Right lobe of liver (tissue), 6 donors: ENCODE measurements around the gene TEX52. TPM values are rescaled to one million over a fixed set of nuclear protein-coding genes. Genes with fewer than 3 reads are reported as not detected.

Experiments used
- ATAC-seq, 4 donors: fragments of 200-7000 bp; cut with Tn5 transposase; one replicate each; pipeline ENCODE4 v1.9.1; 2020; ENCODE audit warnings: mild to moderate bottlenecking in 4 of 4, moderate library complexity in 4 of 4
- DNase-seq, 3 donors: peaks; one replicate each; pipeline ENCODE4 v3.0.0-alpha.2; 2020
- H3K27ac ChIP-seq, 3 donors: fragments of 200-600 bp; one replicate each; pipeline ENCODE4 v1.8.0; 2022
- H3K27me3 ChIP-seq, 2 donors: fragments of 200-600 bp; one replicate each; pipeline ENCODE4 v1.8.0; 2022
- H3K36me3 ChIP-seq, 4 donors: fragments of 200-600 bp; sonication (generic) in 1 of 4; one replicate each; pipeline versions ENCODE4 v1.5.1 to v1.8.0; 2017 to 2022; ENCODE audit warnings: control low read depth in 1 of 4
- H3K4me1 ChIP-seq, 4 donors: fragments of 200-600 bp; sonication (generic) in 1 of 4; one replicate each; pipeline versions ENCODE4 v1.5.1 to v1.8.0; 2017 to 2022; ENCODE audit warnings: control low read depth in 1 of 4
- H3K4me3 ChIP-seq, 3 donors: fragments of 200-600 bp; one replicate each; pipeline ENCODE4 v1.8.0; 2022
- H3K9me3 ChIP-seq, 4 donors: fragments of 200-600 bp; sonication (generic) in 1 of 4; one replicate each; pipeline versions ENCODE4 v1.5.1 to v1.8.0; 2017 to 2022; ENCODE audit warnings: control low read depth in 1 of 4
- CTCF ChIP-seq, 4 donors: fragments of 200-600 bp in 3 of 4; fragments of 450-650 bp in 1 of 4; IDR thresholded peaks; one replicate each; pipeline versions ENCODE4 v1.5.1 to v1.8.0; 2016 to 2022; ENCODE audit warnings: antibody characterized with exemption in 4 of 4, mild to moderate bottlenecking in 2 of 4
- POLR2A ChIP-seq: fragments of 450-650 bp; IDR thresholded peaks from one replicate; pipeline ENCODE4 v1.6.1; 2017; ENCODE audit warnings: antibody characterized with exemption, mild to moderate bottlenecking
- WGBS: methylation state at CpG from one replicate; pipeline ENCODE4 v1.1.6; 2018; ENCODE audit warnings: low coverage, low lambda C conversion rate; ENCODE audit not compliant: insufficient coverage; ENCODE audit errors: missing lambda C conversion rate; 5-methylcytosine and 5-hydroxymethylcytosine counted together
- intact Hi-C, 2 donors: fragments of 100-400 bp; cut with DNase I; formaldehyde crosslinking; loops; one replicate each; pipeline versions ENCODE4 v1.11.2 to v1.14.1; 2022
- total RNA-seq, 6 experiments: library from RNA; depleted of rRNA in 2 of 6; stranded (reverse); fragments of >200 nt in 2 of 6; fragmentation: NEBNext Ultra II Directional in 3 of 6; extraction: Animal tissue kit (Norgen Biotek cat#: 25700) in 3 of 6; gene quantifications; one replicate each; pipeline versions ENCODE4 v1.1.0 to v1.2.4, GENCODE V29; 2016 to 2023
- donor health status: DM: no; HTN: yes; CAD: no.
- donor health status: DM: no; HTN: no; CAD: no.
- donor health status: DM: no; HTN: no; CAD: no.
- donor health status: DM: no; HTN: yes; CAD: no.
- donor health status: DM: no; HTN: yes; CAD: no.

The TEX52 gene
- total RNA-seq, 6 experiments from 2014 or later: not detected

DNA sequence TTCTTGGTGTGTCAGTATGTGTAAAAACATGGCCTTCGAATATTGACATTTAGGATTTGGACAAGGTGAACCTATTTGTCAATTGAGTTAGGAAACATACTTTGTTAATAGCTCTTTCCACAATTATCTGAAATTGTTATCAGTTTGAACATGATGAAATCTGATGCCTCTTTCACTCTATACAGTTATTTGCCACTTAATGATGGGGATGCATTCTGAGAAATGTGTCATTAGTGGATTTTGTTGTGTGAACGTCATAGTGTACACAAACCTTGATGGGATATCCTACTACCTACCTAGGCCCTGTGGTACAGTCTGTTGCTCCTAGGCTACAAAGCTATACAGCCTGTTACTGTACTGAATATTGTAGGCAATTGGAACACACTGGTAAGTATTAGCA is 38.7 kb upstream of the TEX52 start:
- intact Hi-C loops: no loop called here
- Histone ChIP-seq H3K4me3 (no peak overlapping the region), H3K27me3 (no peaks in the 10 kb centered on the region), H3K9me3 (no peaks in the 10 kb centered on the region), H3K4me1 (no peaks in the 10 kb centered on the region), H3K27ac (no peak overlapping the region), H3K36me3 (no peaks in the 10 kb centered on the region)
- ATAC-seq (peak in 1 of 4 donors; percentile 7), DNase-seq (no peak)
- WGBS: 61% methylated on average over 2 of the region's 2 CpGs
- TF ChIP-seq POLR2A (no peak), CTCF (IDR thresholded peaks at IDR 0.05) (no peak)

- 31% methylated on average over 2 of the region's 2 CpGs for WGBS
- Histone ChIP-seq H3K27me3 (no peaks in the 10 kb centered on the region), H3K27ac (no peak overlapping the region), H3K4me1 (no peaks in the 10 kb centered on the region), H3K9me3 (no peaks in the 10 kb centered on the region), H3K36me3 (no peaks in the 10 kb centered on the region), H3K4me3 (no peak overlapping the region)
- intact Hi-C loops: no loop called here
- no peak for DNase-seq
- no peak for TF ChIP-seq POLR2A
- TF ChIP-seq CTCF (IDR thresholded peaks at IDR 0.05): no peak
- ATAC-seq: no peak
These were observed 38.2 kb upstream of the TEX52 start for GRCh38 chr12:2895051-2895451.

DNA sequence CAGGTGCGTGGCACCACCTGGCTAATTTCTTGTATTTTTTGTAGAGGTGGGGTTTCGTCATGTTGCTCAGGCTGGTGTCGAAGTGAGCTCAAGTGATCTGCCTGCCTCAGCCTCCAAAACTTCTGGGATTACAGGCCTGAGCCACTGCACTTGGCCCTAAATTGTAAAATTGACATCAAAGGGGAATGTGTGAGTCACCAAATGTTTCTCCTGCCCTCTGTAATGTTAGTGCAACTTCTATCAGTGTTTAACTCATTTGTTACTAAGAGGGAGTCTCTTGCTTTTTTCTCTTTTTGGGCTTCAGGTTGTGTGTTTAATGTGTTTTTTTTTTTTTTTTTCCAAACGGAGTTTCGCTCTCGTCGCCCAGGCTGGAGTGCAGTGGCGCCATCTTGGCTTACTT is 36.2 kb upstream of the TEX52 start:
- peak in 1 of 4 donors; percentile 14 for ATAC-seq

DNA sequence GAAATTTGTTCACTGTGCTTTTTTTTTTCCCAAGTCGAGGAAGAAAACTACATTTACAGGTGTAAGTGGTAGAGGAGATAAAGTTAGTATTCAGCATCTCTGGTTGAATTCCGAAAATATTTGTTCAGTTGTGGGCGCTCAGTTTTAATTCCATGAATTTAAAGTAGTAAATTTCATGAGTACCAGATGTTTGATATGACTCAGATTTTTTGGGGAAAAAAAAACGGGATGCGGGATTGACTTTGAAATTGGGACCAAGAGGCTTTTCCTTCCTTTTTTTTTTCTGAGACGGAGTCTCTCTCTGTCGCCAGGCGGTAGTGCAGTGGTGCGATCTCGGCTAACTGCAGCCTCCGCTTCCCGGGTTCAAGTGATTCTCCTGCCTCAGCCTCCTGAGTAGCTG is 35.4 kb upstream of the TEX52 start:
- Histone ChIP-seq H3K36me3 (no peaks in the 10 kb centered on the region), H3K27ac (no peak overlapping the region), H3K4me3 (no peak overlapping the region), H3K27me3 (no peaks in the 10 kb centered on the region), H3K4me1 (no peaks in the 10 kb centered on the region), H3K9me3 (no peaks in the 10 kb centered on the region)
- ATAC-seq: no peak
- WGBS: 83% methylated on average over 12 of the region's 12 CpGs
- DNase-seq: no peak
- TF ChIP-seq CTCF (IDR thresholded peaks at IDR 0.05) (no peak), POLR2A (no peak)
- intact Hi-C loops: no loop called here

More for the DNA sequence above, 36.2 kb upstream of the TEX52 start:
- 71% methylated on average over 2 of the region's 8 CpGs for WGBS
- DNase-seq: no peak
- Histone ChIP-seq H3K4me3 (no peak overlapping the region), H3K27ac (peak overlapping the region in 1 of 3 donors; percentile 4), H3K4me1 (no peaks in the 10 kb centered on the region), H3K36me3 (no peaks in the 10 kb centered on the region), H3K9me3 (no peaks in the 10 kb centered on the region), H3K27me3 (no peaks in the 10 kb centered on the region)
- TF ChIP-seq CTCF (IDR thresholded peaks at IDR 0.05): no peak
- no peak for TF ChIP-seq POLR2A
- intact Hi-C loops: no loop called here
